ENCODE data around the gene TTLL9.
"Not testable (repeated sequence)": the region's sequence is repeated elsewhere in the genome, so short reads cannot be mapped to it uniquely, and the experiment has no call there.

The TTLL9 gene

GRCh38 chr20:31926493-31926892, 56.1 kb downstream of the TTLL9 start:
- DNase-seq (ENCODE audit: low read depth) = no peak

GRCh38 chr20:31927627-31928159, 57.3 kb downstream of the TTLL9 start:
- Histone ChIP-seq H3K9me3 (ENCODE audit: control insufficient read depth, low read length) (no peaks in the 10 kb centered on the region), H3K36me3 (ENCODE audit: control insufficient read depth, insufficient read depth, low read length, severe bottlenecking) (no peaks in the 10 kb centered on the region), H3K27me3 (replicated peaks; ENCODE audit: control insufficient read depth, insufficient read depth, low read length) (peaks cover 55% of the 10 kb centered on the region), H3K9ac (ENCODE audit: low read length) (no peak overlapping the region), H3K4me1 (ENCODE audit: control insufficient read depth, insufficient read depth, low read length) (no peaks in the 10 kb centered on the region), H3K4me3 (ENCODE audit: low read length) (no peak overlapping the region)
- no peak for DNase-seq (ENCODE audit: low read depth)

More at GRCh38 chr20:31926493-31926892, 56.1 kb downstream of the TTLL9 start:
- H3K9me3 ChIP-seq (ENCODE audit: control insufficient read depth, low read length) = no peaks in the 10 kb centered on the region
- no peaks in the 10 kb centered on the region for H3K4me1 ChIP-seq (ENCODE audit: control insufficient read depth, insufficient read depth, low read length)
- no peak overlapping the region for H3K9ac ChIP-seq (ENCODE audit: low read length)
- no peaks in the 10 kb centered on the region for H3K36me3 ChIP-seq (ENCODE audit: control insufficient read depth, insufficient read depth, low read length, severe bottlenecking)
- H3K27me3 ChIP-seq (replicated peaks; ENCODE audit: control insufficient read depth, insufficient read depth, low read length) = peaks cover 53% of the 10 kb centered on the region
- no peak overlapping the region for H3K4me3 ChIP-seq (ENCODE audit: low read length)

DNA sequence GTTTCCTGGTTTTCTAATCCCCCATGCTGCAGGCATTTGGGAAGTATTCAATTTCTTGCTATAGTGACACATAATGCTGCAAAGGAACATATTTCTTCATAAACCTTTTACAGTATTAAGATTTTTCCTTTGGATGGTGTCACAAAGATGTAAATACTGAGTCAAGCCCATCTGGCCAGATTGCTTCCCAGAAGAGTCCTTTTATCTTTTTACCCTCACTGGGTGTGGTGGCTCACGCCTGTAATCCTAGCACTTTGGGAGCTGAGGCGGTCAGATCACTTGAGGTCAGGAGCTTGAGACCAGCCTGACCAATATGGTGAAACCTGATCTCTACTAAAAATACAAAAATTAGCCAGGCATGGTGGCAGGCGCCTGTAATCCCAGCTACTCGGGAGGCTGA, 59.2 kb downstream of the TTLL9 start:
- DNase-seq (ENCODE audit: low read depth); H3K4me3 ChIP-seq (ENCODE audit: low read length); H3K4me1 ChIP-seq (ENCODE audit: control insufficient read depth, insufficient read depth, low read length); H3K9ac ChIP-seq (ENCODE audit: low read length); H3K36me3 ChIP-seq (ENCODE audit: control insufficient read depth, insufficient read depth, low read length, severe bottlenecking); H3K9me3 ChIP-seq (ENCODE audit: control insufficient read depth, low read length): not testable (repeated sequence)
- peaks cover 44% of the 10 kb centered on the region for H3K27me3 ChIP-seq (replicated peaks; ENCODE audit: control insufficient read depth, insufficient read depth, low read length)

DNA sequence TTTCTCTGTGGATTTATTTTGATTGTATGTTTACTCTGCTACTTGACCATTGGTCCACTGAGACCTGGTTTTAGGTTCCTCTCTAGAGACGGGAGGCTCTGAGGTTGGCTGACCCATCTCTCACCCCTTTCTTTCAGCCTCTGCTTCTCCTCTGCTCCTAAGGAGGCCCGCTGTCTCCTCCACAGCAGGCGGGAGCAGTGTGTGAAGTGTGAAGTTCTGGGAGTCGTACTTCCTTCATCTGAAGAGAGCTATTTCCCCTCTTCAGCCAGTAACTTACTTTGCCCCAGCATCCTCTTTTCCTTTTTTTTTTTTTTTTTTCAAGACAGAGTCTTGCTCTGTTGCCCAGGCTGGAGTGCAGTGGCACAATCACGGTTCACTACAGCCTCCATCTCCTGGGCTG, 60.3 kb downstream of the TTLL9 start:
- Histone ChIP-seq H3K36me3 (ENCODE audit: control insufficient read depth, insufficient read depth, low read length, severe bottlenecking) (no peaks in the 10 kb centered on the region), H3K27me3 (replicated peaks; ENCODE audit: control insufficient read depth, insufficient read depth, low read length) (peaks cover 37% of the 10 kb centered on the region), H3K4me3 (ENCODE audit: low read length) (no peak overlapping the region), H3K9ac (ENCODE audit: low read length) (no peak overlapping the region), H3K4me1 (ENCODE audit: control insufficient read depth, insufficient read depth, low read length) (no peaks in the 10 kb centered on the region), H3K9me3 (ENCODE audit: control insufficient read depth, low read length) (no peaks in the 10 kb centered on the region)
- DNase-seq (ENCODE audit: low read depth) = no peak

- DNase-seq (ENCODE audit: low read depth) = no peak
- Histone ChIP-seq H3K36me3 (ENCODE audit: control insufficient read depth, insufficient read depth, low read length, severe bottlenecking) (no peaks in the 10 kb centered on the region), H3K9ac (ENCODE audit: low read length) (no peak overlapping the region), H3K4me1 (ENCODE audit: control insufficient read depth, insufficient read depth, low read length) (no peaks in the 10 kb centered on the region), H3K27me3 (replicated peaks; ENCODE audit: control insufficient read depth, insufficient read depth, low read length) (peaks cover 26% of the 10 kb centered on the region), H3K9me3 (ENCODE audit: control insufficient read depth, low read length) (no peaks in the 10 kb centered on the region), H3K4me3 (ENCODE audit: low read length) (no peak overlapping the region)
These were observed 63.3 kb downstream of the TTLL9 start for GRCh38 chr20:31933698-31934097.

DNA sequence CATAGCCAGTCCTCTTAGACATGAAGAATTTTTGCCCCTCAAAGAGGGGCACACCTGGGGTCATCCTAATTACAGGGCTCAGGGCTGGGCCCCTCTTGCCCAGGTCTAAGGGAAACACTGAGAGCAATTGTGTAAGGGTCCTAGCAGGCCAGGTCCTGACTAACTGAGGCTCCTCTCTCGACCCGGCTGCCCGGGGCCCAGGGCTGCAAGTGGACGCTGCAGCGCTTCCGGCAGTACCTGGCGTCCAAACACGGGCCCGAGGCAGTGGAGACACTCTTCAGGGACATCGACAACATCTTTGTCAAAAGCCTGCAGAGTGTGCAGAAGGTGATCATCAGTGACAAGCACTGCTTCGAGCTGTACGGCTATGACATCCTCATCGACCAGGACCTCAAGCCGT, 64.1 kb downstream of the TTLL9 start:
- Histone ChIP-seq H3K27me3 (replicated peaks; ENCODE audit: control insufficient read depth, insufficient read depth, low read length) (peaks cover 24% of the 10 kb centered on the region), H3K4me3 (ENCODE audit: low read length) (no peak overlapping the region), H3K9ac (ENCODE audit: low read length) (no peak overlapping the region), H3K36me3 (ENCODE audit: control insufficient read depth, insufficient read depth, low read length, severe bottlenecking) (no peaks in the 10 kb centered on the region), H3K4me1 (ENCODE audit: control insufficient read depth, insufficient read depth, low read length) (no peaks in the 10 kb centered on the region), H3K9me3 (ENCODE audit: control insufficient read depth, low read length) (no peaks in the 10 kb centered on the region)
- no peak for DNase-seq (ENCODE audit: low read depth)

GRCh38 chr20:31934968-31935764, 64.7 kb downstream of the TTLL9 start:
- Histone ChIP-seq H3K27me3 (replicated peaks; ENCODE audit: control insufficient read depth, insufficient read depth, low read length) (peaks cover 23% of the 10 kb centered on the region), H3K36me3 (ENCODE audit: control insufficient read depth, insufficient read depth, low read length, severe bottlenecking) (no peaks in the 10 kb centered on the region), H3K4me3 (ENCODE audit: low read length) (no peak overlapping the region), H3K9me3 (ENCODE audit: control insufficient read depth, low read length) (no peaks in the 10 kb centered on the region), H3K9ac (ENCODE audit: low read length) (no peak overlapping the region), H3K4me1 (ENCODE audit: control insufficient read depth, insufficient read depth, low read length) (no peaks in the 10 kb centered on the region)
- no peak for DNase-seq (ENCODE audit: low read depth)

DNA sequence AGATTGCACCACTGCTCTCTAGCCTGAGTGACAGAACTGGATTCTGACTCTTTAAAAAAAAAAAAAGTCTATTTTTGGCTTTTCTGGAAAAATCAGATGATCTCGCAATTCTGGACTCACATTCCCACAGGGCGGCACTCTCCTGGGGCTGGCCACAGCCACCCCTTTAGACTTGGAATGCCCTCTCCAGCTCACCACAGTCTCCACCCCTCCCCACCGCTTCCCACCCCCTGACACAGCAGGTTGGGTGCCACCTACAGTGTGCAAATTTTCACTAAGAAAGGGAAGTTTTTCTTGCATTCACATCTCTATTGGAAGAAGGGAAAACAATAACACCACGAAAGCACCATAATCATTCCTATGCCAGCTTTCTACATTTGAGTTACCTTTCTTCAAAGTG, 66.0 kb downstream of the TTLL9 start:
- Histone ChIP-seq H3K27me3 (replicated peaks; ENCODE audit: control insufficient read depth, insufficient read depth, low read length) (peaks cover 13% of the 10 kb centered on the region), H3K4me3 (ENCODE audit: low read length) (no peak overlapping the region), H3K9me3 (ENCODE audit: control insufficient read depth, low read length) (no peaks in the 10 kb centered on the region), H3K4me1 (ENCODE audit: control insufficient read depth, insufficient read depth, low read length) (no peaks in the 10 kb centered on the region), H3K9ac (ENCODE audit: low read length) (no peak overlapping the region), H3K36me3 (ENCODE audit: control insufficient read depth, insufficient read depth, low read length, severe bottlenecking) (no peaks in the 10 kb centered on the region)
- no peak for DNase-seq (ENCODE audit: low read depth)

- no peak for DNase-seq (ENCODE audit: low read depth)
- Histone ChIP-seq H3K9me3 (ENCODE audit: control insufficient read depth, low read length) (no peaks in the 10 kb centered on the region), H3K27me3 (replicated peaks; ENCODE audit: control insufficient read depth, insufficient read depth, low read length) (peaks cover 4% of the 10 kb centered on the region), H3K4me3 (ENCODE audit: low read length) (no peak overlapping the region), H3K4me1 (ENCODE audit: control insufficient read depth, insufficient read depth, low read length) (no peaks in the 10 kb centered on the region), H3K9ac (ENCODE audit: low read length) (no peak overlapping the region), H3K36me3 (ENCODE audit: control insufficient read depth, insufficient read depth, low read length, severe bottlenecking) (no peaks in the 10 kb centered on the region)
These were observed 67.4 kb downstream of the TTLL9 start for GRCh38 chr20:31937820-31938219.

GRCh38 chr20:31939661-31940060, 69.2 kb downstream of the TTLL9 start:
- no peak for DNase-seq (ENCODE audit: low read depth)
- peaks cover 4% of the 10 kb centered on the region for H3K36me3 ChIP-seq (ENCODE audit: control insufficient read depth, insufficient read depth, low read length, severe bottlenecking)
- H3K9me3 ChIP-seq (ENCODE audit: control insufficient read depth, low read length) = no peaks in the 10 kb centered on the region
- no peak overlapping the region for H3K4me3 ChIP-seq (ENCODE audit: low read length)
- no peak overlapping the region for H3K9ac ChIP-seq (ENCODE audit: low read length)
- peaks cover 3% of the 10 kb centered on the region for H3K27me3 ChIP-seq (replicated peaks; ENCODE audit: control insufficient read depth, insufficient read depth, low read length)
- H3K4me1 ChIP-seq (ENCODE audit: control insufficient read depth, insufficient read depth, low read length) = peaks cover 4% of the 10 kb centered on the region

DNA sequence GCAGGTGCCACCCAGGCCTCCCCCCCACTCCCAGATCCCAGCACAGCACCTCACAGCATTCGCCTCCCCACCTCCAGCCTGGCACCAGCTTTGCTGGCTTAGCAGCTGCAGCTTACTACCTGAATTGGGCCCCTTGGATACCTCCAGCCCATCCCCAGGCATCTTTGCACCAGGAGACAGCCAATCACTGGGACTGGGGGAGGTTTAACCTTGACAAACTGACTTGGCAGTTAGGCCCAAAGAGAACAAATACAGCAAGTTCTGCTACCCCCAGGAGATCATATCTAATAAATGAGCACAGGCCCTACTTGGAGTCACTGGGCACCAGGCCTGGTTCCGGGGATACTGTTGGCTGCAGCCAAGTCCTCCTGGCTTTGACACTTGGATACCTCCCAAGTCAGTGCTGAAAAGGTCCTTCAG, 72.6 kb downstream of the TTLL9 start:
- H3K9ac ChIP-seq (ENCODE audit: low read length) = no peak overlapping the region
- no peak overlapping the region for H3K4me3 ChIP-seq (ENCODE audit: low read length)
- no peak for DNase-seq (ENCODE audit: low read depth)
- H3K4me1 ChIP-seq (ENCODE audit: control insufficient read depth, insufficient read depth, low read length) = peaks cover 8% of the 10 kb centered on the region
- H3K9me3 ChIP-seq (ENCODE audit: control insufficient read depth, low read length) = no peaks in the 10 kb centered on the region
- peaks cover 38% of the 10 kb centered on the region for H3K36me3 ChIP-seq (ENCODE audit: control insufficient read depth, insufficient read depth, low read length, severe bottlenecking)
- H3K27me3 ChIP-seq (replicated peaks; ENCODE audit: control insufficient read depth, insufficient read depth, low read length) = peaks cover 3% of the 10 kb centered on the region
